Duodenal mucosa (tissue), 2 donors: ENCODE data around the gene SUOX.
"Not testable (repeated sequence)": the region's sequence is repeated elsewhere in the genome, so short reads cannot be mapped to it uniquely, and the experiment has no call there.

Experiments
- H3K27ac ChIP-seq: one replicate; pipeline ENCODE4 v1.7.0; 2013; ENCODE audit warnings: low read depth, low read length
- H3K27me3 ChIP-seq, 2 donors: one replicate each; pipeline ENCODE4 v1.7.0; 2013; ENCODE audit warnings: low read length in 2 of 2, control low read depth in 1 of 2; ENCODE audit not compliant: insufficient read depth in 2 of 2, control insufficient read depth in 1 of 2
- H3K36me3 ChIP-seq, 2 donors: one replicate each; pipeline ENCODE4 v1.7.0; 2013; ENCODE audit warnings: low read length in 2 of 2, control low read depth in 1 of 2; ENCODE audit not compliant: insufficient read depth in 2 of 2, control insufficient read depth in 1 of 2
- H3K4me1 ChIP-seq, 2 donors: one replicate each; pipeline ENCODE4 v1.7.0; 2013; ENCODE audit warnings: low read length in 2 of 2, control low read depth in 1 of 2; ENCODE audit not compliant: insufficient read depth in 2 of 2, control insufficient read depth in 1 of 2
- H3K4me3 ChIP-seq, 2 donors: one replicate each; pipeline ENCODE4 v1.7.0; 2013; ENCODE audit warnings: low read length in 2 of 2, low read depth in 1 of 2
- H3K9ac ChIP-seq, 2 donors: one replicate each; pipeline ENCODE4 v1.7.0; 2013; ENCODE audit warnings: low read length in 2 of 2, low read depth in 1 of 2
- H3K9me3 ChIP-seq, 2 donors: one replicate each; pipeline ENCODE4 v1.7.0; 2013; ENCODE audit warnings: low read length in 2 of 2, control low read depth in 1 of 2; ENCODE audit not compliant: control insufficient read depth in 1 of 2

The SUOX gene

DNA sequence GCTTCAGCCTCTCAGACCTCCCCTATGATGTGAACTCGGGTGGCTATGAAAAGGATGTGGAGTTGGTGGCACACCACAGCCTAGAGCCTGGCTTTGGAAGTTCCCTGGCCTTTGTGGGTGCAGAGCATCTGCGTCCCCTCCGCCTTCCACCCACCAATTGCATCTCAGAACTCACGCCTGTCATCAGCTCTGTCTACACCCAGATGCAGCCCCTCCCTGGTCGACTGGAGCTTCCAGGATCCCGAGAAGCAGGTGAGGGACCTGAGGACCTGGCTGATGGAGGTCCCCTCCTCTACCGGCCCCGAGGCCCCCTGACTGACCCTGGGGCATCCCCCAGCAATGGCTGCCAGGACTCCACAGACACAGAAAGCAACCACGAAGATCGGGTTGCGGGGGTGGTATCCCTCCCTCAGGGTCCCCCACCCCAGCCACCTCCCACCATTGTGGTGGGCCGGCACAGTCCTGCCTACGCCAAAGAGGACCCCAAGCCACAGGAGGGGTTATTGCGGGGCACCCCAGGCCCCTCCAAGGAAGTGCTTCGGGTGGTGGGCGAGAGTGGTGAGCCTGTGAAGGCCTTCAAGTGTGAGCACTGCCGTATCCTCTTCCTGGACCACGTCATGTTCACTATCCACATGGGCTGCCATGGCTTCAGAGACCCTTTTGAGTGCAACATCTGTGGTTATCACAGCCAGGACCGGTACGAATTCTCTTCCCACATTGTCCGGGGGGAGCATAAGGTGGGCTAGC is 37.7 kb downstream of the SUOX start:
- no peaks in the 10 kb centered on the region for H3K9me3 ChIP-seq
- no peak overlapping the region for H3K4me3 ChIP-seq
- no peaks in the 10 kb centered on the region for H3K4me1 ChIP-seq
- H3K9ac ChIP-seq: no peak overlapping the region
- no peak overlapping the region for H3K27ac ChIP-seq
- H3K27me3 ChIP-seq: no peaks in the 10 kb centered on the region
- H3K36me3 ChIP-seq: peaks cover 8 to 24% of the 10 kb centered on the region in 2 donors

DNA sequence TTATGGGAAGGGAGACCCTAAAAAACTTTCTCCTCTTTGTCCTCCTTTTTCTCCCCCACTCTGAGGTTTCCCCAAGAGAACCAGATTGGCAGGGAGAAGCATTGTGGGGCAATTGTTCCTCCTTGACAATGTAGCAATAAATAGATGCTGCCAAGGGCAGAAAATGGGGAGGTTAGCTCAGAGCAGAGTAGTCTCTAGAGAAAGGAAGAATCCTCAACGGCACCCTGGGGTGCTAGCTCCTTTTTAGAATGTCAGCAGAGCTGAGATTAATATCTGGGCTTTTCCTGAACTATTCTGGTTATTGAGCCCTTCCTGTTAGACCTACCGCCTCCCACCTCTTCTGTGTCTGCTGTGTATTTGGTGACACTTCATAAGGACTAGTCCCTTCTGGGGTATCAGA is 40.1 kb downstream of the SUOX start:
- Histone ChIP-seq H3K4me1 (peaks cover 7% of the 10 kb centered on the region in 2 donors), H3K9me3 (no peaks in the 10 kb centered on the region), H3K36me3 (peaks cover 8 to 21% of the 10 kb centered on the region in 2 donors), H3K9ac (no peak overlapping the region), H3K27ac (no peak overlapping the region), H3K27me3 (no peaks in the 10 kb centered on the region), H3K4me3 (no peak overlapping the region)

DNA sequence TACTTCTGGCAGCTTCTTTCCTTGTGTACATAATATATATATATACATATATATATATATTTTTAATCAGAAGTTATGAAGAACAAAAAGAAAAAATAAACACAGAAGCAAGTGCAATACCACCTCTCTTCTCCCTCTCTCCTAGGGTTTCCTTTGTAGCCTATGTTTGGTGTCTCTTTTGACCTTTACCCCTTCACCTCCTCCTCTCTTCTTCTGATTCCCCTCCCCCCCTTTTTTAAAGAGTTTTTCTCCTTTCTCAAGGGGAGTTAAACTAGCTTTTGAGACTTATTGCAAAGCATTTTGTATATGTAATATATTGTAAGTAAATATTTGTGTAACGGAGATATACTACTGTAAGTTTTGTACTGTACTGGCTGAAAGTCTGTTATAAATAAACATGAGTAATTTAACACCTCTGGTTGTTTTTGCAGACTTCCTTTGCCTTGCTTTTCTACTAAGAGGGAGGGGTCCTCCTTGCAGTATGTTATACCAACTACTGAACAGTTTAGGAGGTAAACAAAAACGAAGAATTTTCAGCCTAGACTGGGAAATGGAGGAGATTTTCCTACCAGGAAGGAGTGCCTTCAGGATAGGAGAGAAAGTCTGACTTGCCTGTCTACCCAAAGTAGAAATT is 41.1 kb downstream of the SUOX start:
- Histone ChIP-seq H3K27ac (no peak overlapping the region), H3K4me3 (no peak overlapping the region), H3K9me3 (no peaks in the 10 kb centered on the region), H3K9ac (no peak overlapping the region), H3K36me3 (peaks cover 8 to 15% of the 10 kb centered on the region in 2 donors), H3K4me1 (peaks cover 10 to 14% of the 10 kb centered on the region in 2 donors), H3K27me3 (no peaks in the 10 kb centered on the region)

DNA sequence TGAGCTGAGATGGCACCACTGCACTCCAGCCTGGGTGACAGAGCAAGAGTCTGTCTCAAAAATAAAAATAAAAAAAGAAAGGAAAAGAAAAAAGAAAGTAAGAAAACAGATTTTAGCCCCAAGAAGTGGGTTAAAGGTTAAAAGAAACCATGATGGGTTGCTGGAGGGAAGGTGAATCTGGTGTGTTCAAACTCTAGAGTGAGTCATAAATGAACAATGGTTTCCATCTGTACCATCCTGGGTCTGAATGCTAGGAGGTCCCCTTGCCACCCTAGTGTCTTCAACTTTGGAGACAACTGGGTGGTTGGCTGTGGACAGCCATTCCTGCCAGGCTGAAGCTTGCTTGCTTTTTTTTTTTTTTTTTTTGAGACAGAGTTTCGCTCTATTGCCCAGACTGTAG is 43.1 kb downstream of the SUOX start:
- Histone ChIP-seq H3K27me3 (no peaks in the 10 kb centered on the region), H3K9ac (no peak overlapping the region), H3K9me3 (no peaks in the 10 kb centered on the region), H3K4me1 (peaks cover 22 to 23% of the 10 kb centered on the region in 2 donors), H3K27ac (no peak overlapping the region), H3K4me3 (no peak overlapping the region), H3K36me3 (peaks cover 8 to 29% of the 10 kb centered on the region in 2 donors)

DNA sequence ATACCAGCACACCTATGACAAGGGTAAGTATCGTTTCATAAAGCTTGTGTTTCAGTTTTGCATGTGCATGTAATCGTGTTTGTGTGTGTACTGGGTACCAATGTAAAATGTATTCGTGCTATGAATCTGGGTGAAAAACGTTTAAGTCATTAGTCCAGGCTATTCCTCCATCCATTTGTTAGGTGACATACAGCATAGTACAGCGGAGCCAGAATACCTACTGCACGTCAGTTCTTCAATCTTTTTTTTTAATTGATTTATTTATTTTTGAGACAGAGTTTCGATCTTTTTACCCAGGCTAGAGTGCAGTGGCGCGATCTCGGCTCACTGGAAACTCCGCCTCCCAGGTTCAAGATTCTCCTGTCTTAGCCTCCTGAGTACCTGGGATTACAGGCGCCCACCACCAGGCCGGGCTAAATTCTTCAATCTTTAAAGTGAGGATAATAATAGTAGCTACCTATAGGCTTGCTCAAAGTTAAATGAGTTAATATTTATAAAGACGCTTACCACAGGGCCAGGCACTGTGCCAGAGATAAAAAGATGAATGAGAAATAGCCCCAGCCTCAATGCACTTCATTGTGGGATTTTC is 44.0 kb downstream of the SUOX start:
- H3K27ac ChIP-seq: peak overlapping the region; percentile 58
- peaks cover 22 to 23% of the 10 kb centered on the region in 2 donors for H3K4me1 ChIP-seq
- peak overlapping the region; percentile 82 to 98 for H3K4me3 ChIP-seq

DNA sequence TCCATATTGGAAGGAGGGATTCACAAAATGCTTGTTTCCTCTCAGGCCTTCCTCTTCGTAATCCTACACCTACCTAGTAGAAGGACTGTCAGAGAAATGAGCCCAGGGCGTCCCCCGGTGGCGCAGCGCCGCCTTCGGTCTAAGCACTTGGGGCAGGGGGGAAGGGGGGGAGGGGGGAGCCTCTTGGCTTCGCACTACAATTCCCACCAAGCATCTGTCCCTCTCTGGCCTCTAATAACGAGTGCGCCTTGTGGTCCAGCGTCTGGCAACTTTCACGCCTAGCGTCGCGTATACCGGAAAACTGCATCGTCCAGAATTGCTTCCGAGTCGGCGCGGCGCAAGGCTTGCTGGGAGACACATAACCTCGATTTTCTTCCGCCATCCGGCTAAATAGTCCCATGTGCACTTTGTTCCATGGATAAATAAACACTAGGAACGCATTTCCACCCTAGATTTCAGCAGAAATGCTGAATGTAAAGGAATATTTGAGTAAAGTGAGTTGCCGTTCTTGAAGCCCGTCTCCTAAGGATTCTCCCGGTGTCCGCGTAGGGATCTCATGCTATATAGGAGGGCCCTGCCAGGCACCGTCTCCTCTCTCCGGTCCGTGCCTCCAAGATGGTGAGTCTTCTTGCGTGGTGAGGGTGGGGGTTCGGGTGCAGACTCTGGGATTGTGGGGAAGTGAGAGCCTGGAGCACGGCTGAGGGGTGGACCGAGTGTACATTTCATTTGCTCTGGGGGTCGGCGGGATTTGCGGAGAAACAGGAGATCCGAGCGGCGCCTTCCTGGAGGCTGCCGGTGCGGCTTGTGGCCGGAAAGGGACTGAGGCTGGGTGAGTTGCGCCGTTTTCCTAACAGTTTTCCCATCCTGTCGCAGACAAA is 44.7 kb downstream of the SUOX start, which contains the start of gene RPS26:
Gene RPS26, plus strand, starts transcription at position 367 of the 878 bp plus-strand sequence. Its CDS starts 249 bp downstream, at position 616.
- peaks cover 10 to 31% of the 10 kb centered on the region in 2 donors for H3K36me3 ChIP-seq
- peak within 1 kb of the TSS; percentile 70 for H3K27ac ChIP-seq
- H3K4me1 ChIP-seq: peaks cover 22 to 23% of the 10 kb centered on the region in 2 donors
- no peaks in the 10 kb centered on the region for H3K9me3 ChIP-seq
- H3K9ac ChIP-seq: peak within 1 kb of the TSS; percentile 79 to 99
- no peaks in the 10 kb centered on the region for H3K27me3 ChIP-seq
- H3K4me3 ChIP-seq: peak within 1 kb of the TSS; percentile 82 to 98

More for the DNA sequence above, 44.0 kb downstream of the SUOX start:
- Histone ChIP-seq H3K36me3 (peaks cover 10 to 32% of the 10 kb centered on the region in 2 donors), H3K9ac (peak overlapping the region; percentile 37 to 47), H3K9me3 (no peaks in the 10 kb centered on the region), H3K27me3 (no peaks in the 10 kb centered on the region)

DNA sequence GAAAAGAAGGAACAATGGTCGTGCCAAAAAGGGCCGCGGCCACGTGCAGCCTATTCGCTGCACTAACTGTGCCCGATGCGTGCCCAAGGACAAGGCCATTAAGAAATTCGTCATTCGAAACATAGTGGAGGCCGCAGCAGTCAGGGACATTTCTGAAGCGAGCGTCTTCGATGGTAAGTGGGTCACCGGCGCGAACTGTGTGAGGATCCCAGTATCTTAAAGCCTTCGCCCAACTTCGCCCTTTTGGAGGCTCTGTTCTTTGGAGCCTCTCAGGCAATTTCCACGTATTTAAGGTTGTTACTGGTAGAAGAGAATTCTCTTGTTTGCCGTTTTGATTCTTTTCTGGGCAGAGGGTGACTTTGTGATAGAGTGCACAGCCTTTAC is 45.3 kb downstream of the SUOX start:
- Histone ChIP-seq H3K4me3 (peak overlapping the region; percentile 82 to 98), H3K9ac (peak overlapping the region; percentile 79 to 99), H3K36me3 (peaks cover 10 to 31% of the 10 kb centered on the region in 2 donors), H3K27ac (peak overlapping the region; percentile 70), H3K4me1 (peaks cover 22 to 23% of the 10 kb centered on the region in 2 donors)
- H3K9me3 ChIP-seq, H3K27me3 ChIP-seq: not testable (repeated sequence)

DNA sequence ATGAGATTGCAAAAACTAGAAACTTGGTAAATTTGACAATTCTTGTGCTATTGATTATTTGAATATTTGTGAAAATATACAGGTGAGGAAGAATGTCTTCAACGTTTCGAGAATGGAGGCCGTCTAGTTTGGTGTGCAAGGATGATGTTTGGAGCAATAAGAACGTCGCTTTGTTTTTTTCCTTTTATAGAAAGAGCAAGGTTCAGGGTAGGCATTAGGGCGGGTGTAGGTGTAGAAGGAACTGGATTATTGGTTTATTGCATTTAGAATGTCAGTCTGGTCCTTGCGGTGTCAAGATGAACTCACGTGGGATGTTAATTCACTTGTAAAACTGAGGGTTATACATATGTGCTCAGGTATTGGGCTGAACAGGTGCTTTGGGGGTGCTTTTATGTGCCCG is 45.8 kb downstream of the SUOX start:
- peak overlapping the region; percentile 79 to 99 for H3K9ac ChIP-seq
- H3K4me1 ChIP-seq: peaks cover 22 to 23% of the 10 kb centered on the region in 2 donors
- no peaks in the 10 kb centered on the region for H3K27me3 ChIP-seq
- H3K27ac ChIP-seq: no peak overlapping the region
- peaks cover 10 to 31% of the 10 kb centered on the region in 2 donors for H3K36me3 ChIP-seq
- peak overlapping the region; percentile 82 to 98 for H3K4me3 ChIP-seq
- H3K9me3 ChIP-seq: no peaks in the 10 kb centered on the region

DNA sequence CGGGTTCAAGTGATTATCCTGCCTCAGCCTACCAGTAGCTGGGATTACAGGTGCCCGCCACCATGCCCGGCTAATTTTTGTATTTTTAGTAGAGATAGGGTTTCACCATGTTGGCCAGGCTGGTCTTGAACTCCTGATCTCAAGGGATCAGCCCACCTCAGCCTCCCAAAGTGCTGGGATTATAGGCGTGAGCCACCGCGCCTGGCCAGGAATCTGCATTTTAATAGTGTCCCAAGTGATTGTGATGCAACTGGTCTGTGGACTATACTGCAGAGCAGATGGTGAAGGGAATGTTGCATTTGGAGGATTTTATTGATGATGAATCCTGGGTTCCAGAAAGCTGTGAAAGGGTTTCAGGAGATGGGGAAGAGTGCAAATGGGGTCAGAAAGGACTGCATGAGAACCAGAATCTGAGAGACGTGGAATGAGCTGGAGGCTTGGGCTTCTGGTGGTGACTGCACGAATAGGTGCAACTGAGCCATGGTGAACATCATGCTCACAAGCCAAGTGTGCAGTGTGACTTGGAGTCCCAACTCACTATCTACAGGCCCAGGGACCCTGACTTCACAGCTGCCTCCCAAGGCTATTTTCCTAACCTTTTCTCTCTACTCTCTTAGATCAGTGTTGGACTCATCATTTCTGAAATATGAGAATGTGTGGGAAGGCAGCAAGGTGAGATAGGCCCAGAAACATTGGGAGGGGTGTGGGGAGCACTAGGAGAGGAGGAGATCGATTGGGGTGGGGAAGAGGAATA is 49.1 kb downstream of the SUOX start:
- no peak overlapping the region for H3K4me3 ChIP-seq
- no peak overlapping the region for H3K9ac ChIP-seq
- no peaks in the 10 kb centered on the region for H3K27me3 ChIP-seq
- peaks cover 18% of the 10 kb centered on the region in 2 donors for H3K4me1 ChIP-seq
- H3K27ac ChIP-seq: no peak overlapping the region
- H3K36me3 ChIP-seq: peaks cover 10 to 31% of the 10 kb centered on the region in 2 donors
- no peaks in the 10 kb centered on the region for H3K9me3 ChIP-seq
